Measurements from ENCODE around the gene MYO5C. TPM values are rescaled to one million over a fixed set of nuclear protein-coding genes. Genes with fewer than 3 reads are reported as not detected.
A peak's percentile ranks its signal among the peaks of the same experiment; 100 is the strongest.

Gene MYO5C
- total RNA-seq, 6 donors from 2014 or later: 59.9 to 128 (median 84.5) TPM

- no peaks in the 10 kb centered on the region for H3K9me3 ChIP-seq
- H3K27ac ChIP-seq: peak overlapping the region in 1 of 4 donors; percentile 13
- H3K4me1 ChIP-seq: peaks cover 0 to 4% (median 1%) of the 10 kb centered on the region in 4 donors
- 58 to 72% methylated on average over 2 of the region's 2 CpGs for WGBS, 2 donors
- H3K27me3 ChIP-seq: no peaks in the 10 kb centered on the region
- peaks cover 0 to 32% (median 3%) of the 10 kb centered on the region in 4 donors for H3K36me3 ChIP-seq
- H3K4me3 ChIP-seq: no peak overlapping the region
- TF ChIP-seq POLR2A (IDR thresholded peaks at IDR 0.05) (no peak), EP300 (IDR thresholded peaks at IDR 0.05) (no peak), POLR2AphosphoS5 (IDR thresholded peaks at IDR 0.05) (no peak), CTCF (IDR thresholded peaks at IDR 0.05) (no peak)
- ATAC-seq (ENCODE audit: low FRiP score in 2 of 2) (no peak), DNase-seq (no peak)
Measured at GRCh38 chr15:52326756-52327155, 31.2 kb upstream of the MYO5C start.

- WGBS, 2 donors: 15 to 47% methylated on average over 1 of the region's 1 CpG
- H3K36me3 ChIP-seq: peaks cover 0 to 53% (median 8%) of the 10 kb centered on the region in 4 donors
- TF ChIP-seq EP300 (IDR thresholded peaks at IDR 0.05) (no peak), POLR2AphosphoS5 (IDR thresholded peaks at IDR 0.05) (no peak), CTCF (IDR thresholded peaks at IDR 0.05) (no peak), POLR2A (IDR thresholded peaks at IDR 0.05) (no peak)
Measured at GRCh38 chr15:52324109-52324508, 28.5 kb upstream of the MYO5C start.

GRCh38 chr15:52318729-52319500, 23.3 kb upstream of the MYO5C start:
- H3K36me3 ChIP-seq: peaks cover 0 to 67% (median 7%) of the 10 kb centered on the region in 4 donors
- no peak overlapping the region for H3K4me3 ChIP-seq
- DNase-seq (peak in 1 of 2 donors; percentile 86), ATAC-seq (ENCODE audit: low FRiP score in 2 of 2) (peak in 1 of 2 donors; percentile 22)
- no peaks in the 10 kb centered on the region for H3K9me3 ChIP-seq
- no peak overlapping the region for H3K27ac ChIP-seq
- no peak for TF ChIP-seq POLR2AphosphoS5 (IDR thresholded peaks at IDR 0.05)
- TF ChIP-seq POLR2A (IDR thresholded peaks at IDR 0.05): no peak
- TF ChIP-seq CTCF (IDR thresholded peaks at IDR 0.05): no peak
- TF ChIP-seq EP300 (IDR thresholded peaks at IDR 0.05): no peak
- WGBS, 2 donors: 91 to 95% methylated on average over 12 to 13 of the region's 13 CpGs
- H3K27me3 ChIP-seq: no peaks in the 10 kb centered on the region
- H3K4me1 ChIP-seq: peaks cover 0 to 6% (median 0%) of the 10 kb centered on the region in 4 donors

More at GRCh38 chr15:52324109-52324508, 28.5 kb upstream of the MYO5C start:
- no peak for DNase-seq
- Histone ChIP-seq H3K4me3 (no peak overlapping the region), H3K27ac (no peak overlapping the region), H3K27me3 (no peaks in the 10 kb centered on the region), H3K9me3 (no peaks in the 10 kb centered on the region), H3K4me1 (peaks cover 0 to 2% (median 0%) of the 10 kb centered on the region in 4 donors)
- no peak for ATAC-seq (ENCODE audit: low FRiP score in 2 of 2)

- DNase-seq: no peak
- Histone ChIP-seq H3K4me3 (no peak overlapping the region), H3K9me3 (no peaks in the 10 kb centered on the region), H3K4me1 (peaks cover 0 to 6% (median 0%) of the 10 kb centered on the region in 4 donors), H3K36me3 (peaks cover 0 to 71% (median 8%) of the 10 kb centered on the region in 4 donors), H3K27ac (no peak overlapping the region), H3K27me3 (no peaks in the 10 kb centered on the region)
- ATAC-seq (ENCODE audit: low FRiP score in 2 of 2): no peak
- 96 to 97% methylated on average over 2 of the region's 2 CpGs for whole genome bisulfite sequencing, 2 donors
- no peak for TF ChIP-seq EP300 (IDR thresholded peaks at IDR 0.05)
- TF ChIP-seq CTCF (IDR thresholded peaks at IDR 0.05): no peak
- TF ChIP-seq POLR2AphosphoS5 (IDR thresholded peaks at IDR 0.05): no peak
- no peak for TF ChIP-seq POLR2A (IDR thresholded peaks at IDR 0.05)
Measured at GRCh38 chr15:52317688-52318087, 22.1 kb upstream of the MYO5C start.

Data from upper lobe of left lung (tissue), 6 donors.